ENCODE data around the gene MINK1. TPM values are rescaled to one million over a fixed set of nuclear protein-coding genes. Genes with fewer than 3 reads are reported as not detected.

The MINK1 gene
- total RNA-seq, 1 donor, result 38.0 TPM

DNA sequence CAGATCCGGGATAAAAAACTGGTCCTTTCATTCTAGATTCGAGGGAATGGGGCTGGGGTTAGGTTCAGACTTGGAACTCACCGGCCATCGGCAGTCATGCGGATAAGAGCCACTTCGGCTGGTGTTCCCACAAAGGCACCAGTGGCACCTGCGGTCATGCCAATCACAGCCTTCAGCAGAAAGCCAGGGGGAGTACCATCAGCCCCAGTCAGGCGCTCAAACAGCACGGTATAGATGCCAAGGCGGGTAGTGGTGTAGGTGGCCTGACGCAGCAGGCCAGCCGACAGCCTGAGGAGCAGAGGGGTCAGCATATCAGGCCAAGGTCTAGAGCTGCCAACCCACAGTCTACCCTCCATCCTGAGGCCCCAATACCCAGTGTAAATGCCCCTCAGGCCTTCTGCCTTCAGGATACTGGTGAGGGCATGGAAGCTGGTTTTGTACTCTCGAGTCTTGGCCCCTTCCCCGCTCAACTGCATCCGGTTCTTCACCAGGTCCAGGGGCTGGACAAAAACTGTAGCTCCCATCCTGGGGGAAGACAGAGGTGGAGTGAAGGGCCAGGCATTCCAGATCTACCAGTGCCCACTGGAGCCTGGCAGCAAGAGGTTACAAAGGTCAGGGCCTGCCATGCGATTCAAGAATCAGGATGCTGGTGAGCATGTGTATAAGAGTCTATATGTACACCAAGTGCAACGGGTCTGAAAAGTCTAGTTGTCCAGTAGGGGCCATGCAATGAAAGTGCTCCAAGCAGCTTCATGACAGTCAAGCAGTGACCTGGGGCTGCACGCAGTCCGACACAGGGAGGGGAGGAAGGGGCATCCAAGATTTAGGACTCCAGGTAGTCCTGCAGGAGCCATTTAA lies 105.8 kb downstream of the MINK1 start:
- DNase-seq (ENCODE audit: low read depth), result no peak
- peak overlapping the region; percentile 96 for H3K4me3 ChIP-seq (ENCODE audit: low read depth, low read length)
- TF ChIP-seq, protein P1, sequence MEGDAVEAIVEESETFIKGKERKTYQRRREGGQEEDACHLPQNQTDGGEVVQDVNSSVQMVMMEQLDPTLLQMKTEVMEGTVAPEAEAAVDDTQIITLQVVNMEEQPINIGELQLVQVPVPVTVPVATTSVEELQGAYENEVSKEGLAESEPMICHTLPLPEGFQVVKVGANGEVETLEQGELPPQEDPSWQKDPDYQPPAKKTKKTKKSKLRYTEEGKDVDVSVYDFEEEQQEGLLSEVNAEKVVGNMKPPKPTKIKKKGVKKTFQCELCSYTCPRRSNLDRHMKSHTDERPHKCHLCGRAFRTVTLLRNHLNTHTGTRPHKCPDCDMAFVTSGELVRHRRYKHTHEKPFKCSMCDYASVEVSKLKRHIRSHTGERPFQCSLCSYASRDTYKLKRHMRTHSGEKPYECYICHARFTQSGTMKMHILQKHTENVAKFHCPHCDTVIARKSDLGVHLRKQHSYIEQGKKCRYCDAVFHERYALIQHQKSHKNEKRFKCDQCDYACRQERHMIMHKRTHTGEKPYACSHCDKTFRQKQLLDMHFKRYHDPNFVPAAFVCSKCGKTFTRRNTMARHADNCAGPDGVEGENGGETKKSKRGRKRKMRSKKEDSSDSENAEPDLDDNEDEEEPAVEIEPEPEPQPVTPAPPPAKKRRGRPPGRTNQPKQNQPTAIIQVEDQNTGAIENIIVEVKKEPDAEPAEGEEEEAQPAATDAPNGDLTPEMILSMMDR (IDR thresholded peaks at IDR 0.05; ENCODE audit: insufficient read depth, low read depth, low read length), result no peak

DNA sequence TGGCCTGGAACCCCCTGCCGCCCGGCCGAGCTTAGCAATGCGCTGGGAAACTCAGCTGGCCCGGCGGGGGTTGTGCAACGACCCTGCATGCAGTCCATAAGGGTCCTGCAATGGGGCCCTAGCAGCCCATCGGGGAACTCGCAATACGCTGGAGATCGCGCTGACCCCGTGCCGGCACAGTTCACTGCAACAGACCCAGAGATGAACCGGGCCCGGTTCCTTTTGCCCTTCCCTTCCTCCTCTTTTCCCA lies 106.3 kb downstream of the MINK1 start:
- peak overlapping the region; percentile 96 for H3K4me3 ChIP-seq (ENCODE audit: low read depth, low read length)
- peak; percentile 41 for DNase-seq (ENCODE audit: low read depth)
- TF ChIP-seq, protein P1 (IDR thresholded peaks at IDR 0.05; ENCODE audit: insufficient read depth, low read depth, low read length), result no peak

DNA sequence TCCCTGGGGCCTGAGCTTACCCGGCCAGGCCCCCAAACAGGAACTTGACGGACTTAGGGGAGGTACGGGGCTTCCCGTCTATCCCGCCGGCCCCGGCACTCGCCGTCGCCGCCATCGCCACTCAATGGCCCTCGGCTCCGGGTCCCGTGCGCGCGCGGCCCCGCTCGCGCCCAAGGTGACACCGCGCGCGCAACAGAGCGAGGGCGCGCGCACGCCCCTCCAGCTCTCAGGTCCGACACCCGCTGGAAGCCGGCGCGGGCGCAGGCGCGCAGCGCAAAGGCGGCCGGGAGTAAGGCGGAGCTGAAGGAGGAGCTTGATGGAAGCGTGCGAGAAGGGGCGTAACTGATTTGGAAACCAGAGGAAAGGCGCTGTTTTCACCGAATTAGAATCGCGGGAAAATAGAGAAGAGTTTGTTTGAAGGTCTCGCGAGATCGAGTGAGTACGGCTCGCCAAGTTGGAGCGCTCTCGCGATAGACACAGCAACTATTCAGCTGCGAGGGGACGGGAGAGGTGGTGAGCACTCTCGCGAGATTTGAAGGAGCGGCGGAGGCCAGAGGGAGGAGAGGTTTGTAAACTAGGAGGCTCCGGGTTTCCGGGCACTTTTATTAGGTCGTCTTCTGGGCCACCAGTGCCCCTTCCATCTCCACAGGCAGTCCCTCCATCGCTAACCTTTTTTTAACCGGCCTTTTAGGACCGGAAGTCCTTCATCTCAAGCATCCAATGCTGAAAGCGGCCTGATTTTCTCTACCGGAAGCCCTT lies 106.8 kb downstream of the MINK1 start, which contains the start of the genes RNF167 and SLC25A11:
Gene RNF167 (plus strand): TSS at position 473 of the 759 bp plus-strand sequence. CDS start 642 bp downstream, outside the sequence.
Gene SLC25A11 (minus strand): TSS at position 251 of the 759 bp plus-strand sequence. CDS start 136 bp downstream, at position 115.
- DNase-seq (ENCODE audit: low read depth), result peak; percentile 100
- TF ChIP-seq, protein P1 (IDR thresholded peaks at IDR 0.05; ENCODE audit: insufficient read depth, low read depth, low read length), result no peak
- peak within 1 kb of the TSS; percentile 96 for H3K4me3 ChIP-seq (ENCODE audit: low read depth, low read length)

DNA sequence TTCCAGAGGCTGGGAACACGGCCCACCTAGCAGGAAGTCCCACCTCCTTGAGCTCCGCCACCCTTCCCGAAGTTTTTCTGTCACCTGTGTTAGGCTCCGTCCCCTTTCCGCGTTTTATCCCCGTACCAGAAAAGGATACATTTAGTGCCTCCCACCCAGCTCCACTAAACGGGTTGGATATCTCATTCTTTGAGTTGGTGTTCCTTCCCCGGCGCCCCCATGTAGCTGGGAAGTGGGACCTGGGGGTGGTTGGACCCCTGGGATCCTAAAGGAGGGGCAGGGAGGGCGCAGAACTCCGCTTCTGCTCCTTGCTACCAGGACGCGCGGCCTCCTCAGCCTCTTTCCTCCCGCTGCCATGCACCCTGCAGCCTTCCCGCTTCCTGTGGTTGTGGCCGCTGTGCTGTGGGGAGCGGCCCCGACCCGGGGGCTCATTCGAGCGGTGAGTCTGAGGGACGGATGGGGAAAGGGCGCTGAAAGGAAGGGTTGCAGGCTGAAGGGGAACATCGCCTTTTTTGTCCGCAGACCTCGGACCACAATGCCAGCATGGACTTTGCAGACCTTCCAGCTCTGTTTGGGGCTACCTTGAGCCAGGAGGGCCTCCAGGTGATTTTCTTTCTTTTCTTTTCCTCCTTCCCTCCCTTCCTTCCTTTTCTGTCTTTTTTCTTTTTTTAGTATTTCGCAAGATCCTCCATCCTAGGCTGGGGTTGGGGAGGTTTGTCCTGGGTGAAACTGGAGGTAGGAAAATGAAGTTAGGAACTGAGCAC lies 107.6 kb downstream of the MINK1 start:
- TF ChIP-seq, protein P1 (IDR thresholded peaks at IDR 0.05; ENCODE audit: insufficient read depth, low read depth, low read length), result no peak
- no peak for DNase-seq (ENCODE audit: low read depth)
- H3K4me3 ChIP-seq (ENCODE audit: low read depth, low read length), result peak overlapping the region; percentile 96

DNA sequence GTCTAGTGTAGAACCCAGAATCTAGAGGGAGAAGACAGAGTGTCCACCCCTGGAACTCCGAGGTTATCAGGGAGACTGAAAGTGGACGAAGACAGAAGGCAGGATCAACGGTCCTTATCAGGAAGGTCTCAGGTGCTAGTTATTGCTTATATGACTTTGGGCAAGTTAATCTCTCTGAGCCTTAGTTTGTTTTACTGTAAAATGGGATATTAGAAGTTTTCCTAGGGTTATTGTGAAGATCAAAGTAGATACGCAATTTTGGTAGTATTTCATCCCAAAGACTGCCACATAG lies 108.1 kb downstream of the MINK1 start:
- TF ChIP-seq, protein P1 (IDR thresholded peaks at IDR 0.05; ENCODE audit: insufficient read depth, low read depth, low read length), result no peak
- no peak for DNase-seq (ENCODE audit: low read depth)
- peak overlapping the region; percentile 96 for H3K4me3 ChIP-seq (ENCODE audit: low read depth, low read length)

DNA sequence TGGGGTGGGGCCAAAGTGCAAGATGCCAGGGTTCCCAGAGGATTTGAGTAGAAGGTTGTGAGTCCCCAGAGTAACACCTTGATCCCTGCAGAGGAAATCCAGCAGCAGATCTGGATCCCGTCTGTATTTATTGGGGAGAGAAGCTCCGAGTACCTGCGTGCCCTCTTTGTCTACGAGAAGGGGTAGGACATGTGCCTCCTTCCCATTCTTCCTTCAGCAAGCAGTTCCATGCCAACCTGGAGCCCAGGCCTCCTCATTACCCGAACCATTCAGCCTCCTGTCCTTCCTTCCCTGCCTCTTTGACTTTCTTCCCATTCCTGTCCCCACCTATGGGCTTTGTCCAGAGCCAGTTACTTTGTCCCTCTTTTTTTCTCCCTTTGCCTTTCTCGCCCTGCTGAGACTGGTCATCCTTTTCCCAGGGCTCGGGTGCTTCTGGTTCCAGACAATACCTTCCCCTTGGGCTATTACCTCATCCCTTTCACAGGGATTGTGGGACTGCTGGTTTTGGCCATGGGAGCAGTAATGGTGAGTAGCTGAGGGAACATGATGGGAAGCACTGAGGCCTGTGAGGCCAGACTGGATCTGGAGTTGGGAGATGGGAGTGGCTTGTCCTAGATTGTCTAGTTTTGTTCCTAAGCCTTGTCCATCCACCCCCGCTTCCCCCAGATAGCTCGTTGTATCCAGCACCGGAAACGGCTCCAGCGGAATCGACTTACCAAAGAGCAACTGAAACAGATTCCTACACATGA lies 109.8 kb downstream of the MINK1 start:
- DNase-seq (ENCODE audit: low read depth), result no peak
- no peak overlapping the region for H3K4me3 ChIP-seq (ENCODE audit: low read depth, low read length)
- TF ChIP-seq, protein P1 (IDR thresholded peaks at IDR 0.05; ENCODE audit: insufficient read depth, low read depth, low read length), result no peak
